Fibroblast of mammary gland (primary cell): ENCODE data around the gene NCBP3.

ENCODE experiments used
- DNase-seq: peaks from one replicate; pipeline ENCODE4 v3.0.0-alpha.2; 2010; ENCODE audit warnings: low read depth
- H3K4me3 ChIP-seq: 2 replicates; pipeline ENCODE4 v1.5.1; 2011; ENCODE audit warnings: low read depth, mild to moderate bottlenecking, low read length, moderate library complexity; ENCODE audit not compliant: control insufficient read depth
- CTCF ChIP-seq: conservative IDR thresholded peaks from 2 replicates; pipeline ENCODE4 v1.5.1; 2011; ENCODE audit warnings: low read depth, low read length, inconsistent platforms; ENCODE audit not compliant: control insufficient read depth, insufficient read depth

NCBP3 gene

GRCh38 chr17:3838206-3838605, 7.8 kb downstream of the NCBP3 start:
- no peak for TF ChIP-seq CTCF

GRCh38 chr17:3836551-3836950, 9.5 kb downstream of the NCBP3 start:
- TF ChIP-seq CTCF, result no peak
- no peak overlapping the region for H3K4me3 ChIP-seq
- no peak for DNase-seq

More at GRCh38 chr17:3838206-3838605, 7.8 kb downstream of the NCBP3 start:
- H3K4me3 ChIP-seq, result no peak overlapping the region
- no peak for DNase-seq

GRCh38 chr17:3835410-3836229, 10.4 kb downstream of the NCBP3 start:
- no peak for DNase-seq
- no peak for TF ChIP-seq CTCF
- no peak overlapping the region for H3K4me3 ChIP-seq

GRCh38 chr17:3834811-3835210, 11.2 kb downstream of the NCBP3 start:
- no peak for TF ChIP-seq CTCF
- H3K4me3 ChIP-seq, result no peak overlapping the region
- no peak for DNase-seq

- H3K4me3 ChIP-seq, result no peak overlapping the region
- no peak for DNase-seq
- TF ChIP-seq CTCF, result no peak
These were observed 17.2 kb downstream of the NCBP3 start for GRCh38 chr17:3828852-3829232.

GRCh38 chr17:3828151-3828851, 17.7 kb downstream of the NCBP3 start:
- DNase-seq, result no peak
- no peak overlapping the region for H3K4me3 ChIP-seq
- TF ChIP-seq CTCF, result no peak
